NCI-H1092 treated with DMSO at 0.1 percent for 48 hours (cell line): ENCODE measurements around the gene IFT52.

Experiments used
- DNase-seq: peaks from one replicate; lab custom pipeline; 2025; lab: John Stamatoyannopoulos, UW

IFT52 gene, protein sequence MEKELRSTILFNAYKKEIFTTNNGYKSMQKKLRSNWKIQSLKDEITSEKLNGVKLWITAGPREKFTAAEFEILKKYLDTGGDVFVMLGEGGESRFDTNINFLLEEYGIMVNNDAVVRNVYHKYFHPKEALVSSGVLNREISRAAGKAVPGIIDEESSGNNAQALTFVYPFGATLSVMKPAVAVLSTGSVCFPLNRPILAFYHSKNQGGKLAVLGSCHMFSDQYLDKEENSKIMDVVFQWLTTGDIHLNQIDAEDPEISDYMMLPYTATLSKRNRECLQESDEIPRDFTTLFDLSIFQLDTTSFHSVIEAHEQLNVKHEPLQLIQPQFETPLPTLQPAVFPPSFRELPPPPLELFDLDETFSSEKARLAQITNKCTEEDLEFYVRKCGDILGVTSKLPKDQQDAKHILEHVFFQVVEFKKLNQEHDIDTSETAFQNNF

DNA sequence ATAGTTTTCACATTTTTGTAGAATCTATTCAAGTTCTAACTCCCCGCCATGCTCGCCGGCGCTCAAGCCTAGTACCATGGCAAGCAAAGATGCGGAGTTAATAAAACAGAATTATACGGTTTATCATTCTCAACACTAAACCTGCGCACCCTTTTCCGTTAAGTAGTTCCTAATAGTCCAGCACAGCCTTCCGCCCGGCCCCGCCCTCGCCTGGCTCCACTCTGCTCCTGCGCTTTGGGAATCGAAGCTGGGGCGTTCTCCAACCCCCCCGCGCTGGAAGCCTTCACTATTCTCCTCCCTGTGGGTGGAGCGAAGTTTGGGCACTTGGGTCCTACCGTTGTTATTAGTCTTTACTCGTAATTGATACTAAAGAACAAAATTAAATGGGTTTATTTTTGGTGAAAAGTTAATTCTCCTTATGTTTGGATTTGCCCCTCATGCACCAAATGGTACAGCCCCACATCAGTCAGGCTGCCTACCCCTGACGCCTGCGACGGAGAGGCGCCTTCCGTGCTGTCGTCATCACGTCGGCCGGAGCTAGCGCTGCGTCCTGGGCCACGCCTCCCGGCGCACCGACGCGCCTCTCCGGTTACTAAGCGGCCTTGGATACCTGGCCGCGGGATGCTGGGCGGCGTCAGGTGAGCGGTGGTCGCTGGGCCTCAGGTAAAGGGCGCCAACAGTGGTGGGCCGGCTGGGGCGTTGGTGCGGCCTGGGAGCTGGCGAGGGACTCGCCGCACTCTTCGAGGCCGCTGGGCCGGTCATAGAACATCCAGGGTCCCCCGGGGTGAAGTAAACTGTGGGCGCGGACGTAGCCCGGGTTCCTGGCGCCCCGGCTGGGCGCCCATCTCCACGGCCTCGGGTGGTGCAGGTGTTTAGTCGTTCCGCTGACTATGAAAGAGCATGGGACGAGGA lies at the start of gene IFT52:
TSS of gene IFT52 (plus strand) at position 546 of the 912 bp plus-strand sequence. CDS start 3,762 bp downstream, outside the sequence.
- DNase-seq, result peak; percentile 99

GRCh38 chr20:43541214-43541613 lies 49.5 kb upstream of the IFT52 start:
- DNase-seq, result no peak

- no peak for DNase-seq
Measured at GRCh38 chr20:43542161-43542560, 48.6 kb upstream of the IFT52 start.

DNA sequence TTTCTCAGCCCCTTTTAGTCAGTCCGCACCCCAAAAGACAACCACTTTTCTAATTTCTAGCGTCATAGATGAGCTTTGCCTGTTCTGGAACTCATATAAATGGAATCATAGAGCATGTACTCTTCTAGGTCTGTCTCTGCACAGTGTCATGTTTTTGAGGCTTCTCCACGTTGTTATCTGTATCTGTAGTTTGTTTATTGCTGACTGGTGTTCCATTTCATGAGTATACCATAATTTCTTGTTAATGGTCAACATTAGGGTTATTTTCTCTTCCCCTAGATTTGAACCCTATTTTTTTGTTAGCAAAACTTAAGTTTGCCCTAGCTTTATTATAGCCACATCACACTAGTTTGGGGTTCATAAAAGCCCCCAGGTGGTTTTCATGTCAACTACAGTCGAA lies 48.1 kb upstream of the IFT52 start:
- no peak for DNase-seq

- no peak for DNase-seq
Measured at GRCh38 chr20:43543138-43543537, 47.6 kb upstream of the IFT52 start.

DNA sequence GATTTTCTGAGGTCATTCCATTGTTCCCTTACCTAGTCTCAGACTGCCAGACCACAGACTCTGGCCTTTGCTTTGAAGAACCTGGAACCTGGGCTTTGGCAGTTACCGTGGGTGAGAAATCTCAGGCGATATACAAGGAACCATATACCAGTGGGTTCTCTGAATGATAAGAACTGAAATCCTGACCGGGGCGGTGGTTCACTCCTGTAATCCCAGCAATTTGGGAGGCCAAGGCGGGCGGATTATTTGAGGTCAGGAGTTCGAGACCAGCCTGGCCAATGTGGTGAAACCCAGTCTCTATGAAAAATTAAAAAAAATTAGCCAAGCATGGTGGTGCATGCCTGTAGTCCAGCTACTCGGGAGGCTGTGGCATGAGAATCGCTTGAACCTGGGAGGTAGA lies 46.2 kb upstream of the IFT52 start:
- no peak for DNase-seq

- DNase-seq, result no peak
Measured at GRCh38 chr20:43545837-43546578, 44.7 kb upstream of the IFT52 start.

DNA sequence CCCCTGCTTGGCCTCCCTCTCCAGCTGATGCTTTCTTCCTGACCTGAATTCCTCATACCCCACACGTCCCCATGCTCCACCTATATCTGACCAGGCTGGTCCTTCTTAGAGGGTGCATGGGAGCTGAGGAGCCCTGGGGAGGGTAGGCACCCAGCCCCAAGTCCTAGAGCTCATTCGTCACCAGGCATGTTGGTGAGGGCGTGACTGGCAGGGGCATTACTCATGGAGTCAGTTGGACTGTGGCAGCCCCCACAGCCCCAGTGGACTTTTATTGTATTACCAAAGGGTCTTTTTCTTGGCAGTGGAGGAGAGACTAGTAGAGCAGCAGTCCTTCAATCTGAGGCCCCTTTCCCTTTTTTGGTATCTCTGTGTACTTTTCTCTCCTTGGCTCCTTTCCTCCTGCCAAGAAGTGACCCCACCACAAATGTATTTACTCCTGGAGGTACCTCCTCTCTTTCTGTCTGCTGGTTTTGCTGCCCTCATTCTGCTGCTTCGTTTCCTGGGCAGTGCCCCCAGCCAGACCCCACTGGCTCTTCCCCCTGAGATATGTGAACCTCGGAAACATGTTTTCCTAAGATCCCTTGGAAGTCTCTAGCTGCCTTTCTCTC lies 42.4 kb upstream of the IFT52 start:
- no peak for DNase-seq

DNA sequence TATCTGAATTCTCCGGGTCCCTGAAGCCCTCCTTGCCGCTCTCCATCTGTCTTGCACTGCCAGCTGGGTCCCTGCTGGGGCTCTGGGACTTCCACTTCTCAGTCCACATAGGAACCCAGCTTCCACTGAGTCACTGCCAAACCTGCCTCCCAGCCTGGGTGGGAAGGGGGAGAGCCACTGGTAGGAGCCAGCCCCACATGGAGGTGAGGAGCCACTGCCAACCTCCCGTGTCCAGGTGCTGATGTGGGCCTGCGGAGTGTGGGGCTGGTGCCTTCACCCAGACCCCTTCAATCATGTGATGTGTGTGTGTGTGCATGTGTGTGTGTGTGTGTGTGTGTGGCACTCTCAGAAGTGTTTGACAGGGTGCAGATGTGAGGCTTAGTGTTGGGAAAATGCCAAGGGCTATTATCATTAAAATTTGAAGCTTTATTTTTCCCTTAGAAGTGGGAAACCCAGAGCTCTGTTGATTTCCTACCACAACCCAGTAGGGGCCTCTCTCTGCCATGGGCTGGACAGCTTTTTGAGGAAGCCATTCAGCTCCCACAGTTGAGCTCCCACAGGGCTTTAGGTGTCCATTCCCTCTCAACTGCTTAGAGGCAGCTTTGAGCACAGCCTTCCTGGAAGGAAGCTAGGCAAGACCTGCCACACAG lies 41.2 kb upstream of the IFT52 start:
- DNase-seq, result no peak

DNA sequence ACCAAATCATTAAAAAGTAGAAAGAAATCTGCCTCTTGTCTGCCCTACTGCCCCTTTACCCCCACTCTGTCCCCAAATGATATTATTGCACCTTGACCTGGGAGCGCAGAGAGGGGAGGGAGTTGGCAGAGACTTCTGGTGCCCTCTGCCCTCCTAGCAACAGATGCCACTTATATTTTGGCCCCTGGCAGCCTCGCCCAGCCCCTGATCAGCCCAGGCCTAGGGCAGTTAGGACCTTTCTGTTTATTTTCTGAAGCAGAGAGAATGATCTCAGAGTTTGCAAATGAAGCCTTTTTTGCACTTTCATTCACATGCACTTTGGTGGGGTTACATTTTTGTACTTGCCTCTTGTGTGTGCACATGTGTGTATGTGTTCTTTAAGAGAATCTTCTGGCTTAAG lies 40.3 kb upstream of the IFT52 start:
- no peak for DNase-seq

DNA sequence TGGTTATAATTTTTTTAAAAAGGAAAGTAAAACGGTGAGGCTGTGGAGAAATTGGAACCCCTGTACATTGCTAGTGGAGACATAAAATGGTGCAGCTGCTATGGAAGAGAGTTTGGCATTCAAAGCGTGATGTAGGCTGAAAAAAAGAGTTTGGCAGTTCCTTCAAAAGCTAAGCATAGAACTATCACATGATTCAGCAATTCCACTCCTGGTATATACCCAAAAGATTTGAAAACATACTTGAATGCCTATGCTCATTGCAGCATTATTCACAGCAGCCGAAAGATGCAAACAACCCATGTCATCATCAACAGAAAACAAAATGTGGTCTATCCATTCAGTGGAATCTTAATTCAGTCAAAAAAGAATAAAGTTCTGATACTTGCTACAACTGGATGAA lies 36.4 kb upstream of the IFT52 start:
- DNase-seq, result no peak

GRCh38 chr20:43558412-43559146 lies 32.2 kb upstream of the IFT52 start, which contains the start of gene SGK2:
Gene SGK2, plus strand, starts transcription at chr20:43559027. Its CDS starts 7,469 bp downstream, at chr20:43566496.
- no peak for DNase-seq

DNA sequence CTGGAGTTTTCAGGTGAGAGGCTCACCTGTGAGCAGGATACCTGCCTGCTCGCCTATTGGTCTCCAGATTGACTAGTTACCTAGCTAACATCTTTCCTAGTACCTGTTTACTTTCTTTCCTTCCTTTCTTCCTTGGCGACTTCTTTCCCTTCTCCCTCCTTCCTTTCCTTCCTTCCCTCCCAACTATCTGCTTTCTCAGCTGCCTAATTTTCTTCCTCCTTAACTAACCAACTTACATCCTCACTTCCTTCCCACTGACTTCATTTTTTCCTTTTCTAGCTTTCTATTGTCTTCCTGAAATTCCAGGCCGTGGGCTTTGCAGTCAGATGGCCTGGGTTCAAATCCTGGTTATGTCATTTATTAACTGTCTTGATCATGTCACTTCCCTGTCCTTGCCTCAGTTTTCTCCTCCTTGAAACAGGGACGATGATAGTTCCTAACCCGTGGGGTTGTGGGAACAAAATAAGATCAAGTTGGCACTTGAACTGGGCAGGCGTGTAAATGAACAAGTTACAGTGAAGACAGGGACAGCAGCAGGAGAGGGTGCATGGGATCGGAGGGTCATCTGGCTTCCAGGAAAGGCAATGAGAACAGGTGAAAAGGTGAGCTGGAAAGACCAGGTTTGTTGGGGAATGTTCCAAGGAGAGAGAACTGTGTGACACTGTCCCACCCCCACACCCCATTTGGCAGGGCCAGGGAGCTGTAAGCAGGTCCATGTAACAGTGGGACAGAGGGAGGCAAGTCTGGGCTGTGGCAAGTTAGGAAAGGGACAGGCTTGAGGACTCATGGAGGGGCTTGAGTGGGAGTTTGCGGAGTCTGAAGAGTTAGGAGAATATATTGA lies 31.4 kb upstream of the IFT52 start:
- no peak for DNase-seq

DNA sequence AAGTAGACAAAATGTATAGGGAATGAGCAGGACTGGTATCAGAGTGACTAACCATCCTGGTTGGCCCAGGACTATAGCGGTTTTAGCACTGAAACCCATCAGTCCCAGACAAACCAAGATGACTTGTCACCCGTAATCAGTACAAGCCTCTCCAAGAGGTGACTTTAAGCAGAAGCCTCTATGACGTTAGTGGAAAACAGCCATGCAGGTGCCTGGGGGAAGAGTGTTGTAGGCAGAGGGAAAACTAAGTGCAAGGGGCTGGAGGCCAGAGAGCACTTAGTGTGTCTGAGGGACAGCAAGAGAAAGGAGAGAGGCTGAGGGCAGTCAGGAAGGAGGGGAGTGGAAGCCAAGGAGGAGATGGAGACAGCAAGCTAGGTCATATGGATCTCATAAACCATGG lies 29.8 kb upstream of the IFT52 start:
- DNase-seq, result no peak

GRCh38 chr20:43563429-43563828 lies 27.3 kb upstream of the IFT52 start:
- DNase-seq, result no peak

DNA sequence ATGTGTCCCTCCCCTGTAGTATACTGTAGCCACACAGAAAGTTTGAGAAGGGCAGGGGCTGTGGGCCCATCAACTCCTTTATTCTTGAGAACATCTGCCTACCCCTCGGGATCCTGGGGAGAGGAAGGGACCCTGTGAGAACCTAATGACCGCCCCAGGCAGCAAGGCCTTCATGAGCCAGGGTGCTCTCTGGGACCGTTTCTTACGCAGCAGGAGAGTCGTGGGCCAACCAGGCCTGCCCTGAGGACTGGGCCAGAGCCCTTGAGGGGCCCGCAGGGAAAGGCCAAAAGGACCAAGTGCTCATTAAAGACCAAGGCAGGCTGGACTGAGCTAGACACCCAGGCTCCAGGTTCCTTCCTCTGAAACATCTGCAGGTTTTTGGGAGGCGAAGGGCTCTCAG lies 26.7 kb upstream of the IFT52 start:
- DNase-seq, result no peak

GRCh38 chr20:43564455-43564854 lies 26.3 kb upstream of the IFT52 start:
- no peak for DNase-seq

DNA sequence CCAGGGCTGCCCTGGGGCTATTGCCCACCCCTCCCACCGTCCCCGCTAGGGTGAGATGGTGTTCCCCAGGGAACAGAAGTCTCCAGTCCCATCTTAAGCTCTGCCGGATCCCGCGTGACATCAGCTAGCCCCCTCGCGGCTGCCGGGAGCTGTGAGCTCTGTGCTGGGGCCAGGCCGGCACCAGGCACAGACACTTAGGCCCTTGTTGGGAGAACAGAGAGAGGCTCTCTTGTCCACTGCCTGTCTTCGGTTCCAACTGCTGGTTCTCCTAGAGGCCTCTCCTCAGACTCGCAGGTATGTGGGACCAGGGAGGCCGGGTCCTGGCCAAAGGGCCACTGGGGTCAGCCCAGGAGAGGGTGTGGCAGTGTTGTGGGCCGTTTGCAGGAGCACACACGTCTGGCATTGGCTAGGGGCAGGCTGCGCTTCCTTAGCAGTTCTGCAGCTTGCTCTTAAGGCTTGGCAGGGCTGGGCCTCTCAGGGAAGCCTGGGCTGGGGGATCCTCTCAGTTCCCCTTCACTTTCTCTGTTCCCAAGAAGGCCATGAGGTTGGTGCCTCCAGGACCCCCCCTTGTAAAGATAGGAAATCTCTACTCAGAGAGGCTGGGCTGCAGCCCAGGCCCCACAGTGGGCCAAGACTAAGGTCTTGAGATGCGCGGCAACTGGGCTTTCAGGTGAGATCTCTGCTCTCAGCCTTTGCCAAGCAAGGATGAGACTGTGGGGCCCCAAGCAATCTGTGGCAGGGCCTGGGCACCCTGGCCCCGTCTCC lies 25.6 kb upstream of the IFT52 start:
- DNase-seq, result no peak

DNA sequence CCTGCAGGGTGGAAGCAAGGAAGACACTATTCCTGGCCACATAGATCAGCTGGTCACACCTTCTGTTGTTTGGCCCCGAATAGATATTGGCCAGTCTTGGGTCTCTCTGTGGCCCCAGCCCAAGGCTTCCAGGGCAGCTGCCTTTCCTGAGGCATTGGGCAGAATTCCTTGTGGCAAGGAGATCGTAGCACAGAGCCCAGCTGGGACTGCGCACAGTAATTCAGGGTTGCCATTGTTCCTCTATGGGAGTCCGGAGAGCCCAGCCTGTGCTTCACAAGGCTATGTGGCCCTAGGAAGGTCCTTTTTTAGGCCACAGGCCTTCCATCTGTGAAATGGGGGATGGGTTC lies 25.0 kb upstream of the IFT52 start:
- no peak for DNase-seq
